Panc1 (cell line): ENCODE measurements around the gene DLG5. TPM values are rescaled to one million over a fixed set of nuclear protein-coding genes. Genes with fewer than 3 reads are reported as not detected.
A peak's percentile ranks its signal among the peaks of the same experiment; 100 is the strongest.

Experiments used
- ATAC-seq: fragments of 200-7000 bp; cut with Tn5 transposase; 2 replicates; pipeline ENCODE4 v1.9.1; 2020; ENCODE audit warnings: mild to moderate bottlenecking, moderate library complexity
- BruUV-seq: library from RNA; stranded (reverse); fragments of 400-500 nt; replicated peaks from 2 replicates; lab custom pipeline; 2021; lab: Mats Ljungman, UMichigan
- CTCF ChIA-PET: fragments of 300-600 bp; sonication (Branson Sonifier 250); formaldehyde crosslinking; loops from one replicate; lab custom pipeline; 2022; ENCODE audit warnings: antibody characterized with exemption; lab: Charles Lee
- POLR2A ChIA-PET: fragments of 300-600 bp; sonication (Branson Sonifier 250); formaldehyde crosslinking; loops from one replicate; lab custom pipeline; 2022; ENCODE audit warnings: antibody characterized with exemption; lab: Charles Lee
- DNase-seq: peaks from one replicate; pipeline ENCODE4 v3.0.0-alpha.2; 2010; ENCODE audit warnings: low read depth, low spot score
- H3K27ac ChIP-seq: 2 replicates; pipeline ENCODE4 v1.5.1; 2011; ENCODE audit warnings: mild to moderate bottlenecking, low read length, inconsistent platforms
- H3K27me3 ChIP-seq: fragments of 200-500 bp; sonication (Bioruptor generic); 2 replicates; pipeline ENCODE4 v1.6.0; 2014; ENCODE audit warnings: low read length, inconsistent platforms; ENCODE audit not compliant: control insufficient read depth, insufficient read depth
- H3K36me3 ChIP-seq: fragments of 200-500 bp; sonication (Bioruptor generic); 2 replicates; pipeline ENCODE4 v1.5.1; 2014; ENCODE audit warnings: inconsistent platforms, mild to moderate bottlenecking, low read length, moderate library complexity; ENCODE audit not compliant: control insufficient read depth, insufficient read depth
- H3K4me1 ChIP-seq: 2 replicates; pipeline ENCODE4 v1.5.1; 2011; ENCODE audit warnings: inconsistent platforms, mild to moderate bottlenecking, low read length, moderate library complexity; ENCODE audit not compliant: control insufficient read depth, insufficient read depth
- H3K4me3 ChIP-seq, 2 experiments: 2 replicates each; pipeline ENCODE4 v1.5.1; 2011 to 2012; ENCODE audit warnings: low read depth in 2 of 2, low read length in 2 of 2, mild to moderate bottlenecking in 2 of 2, inconsistent platforms in 1 of 2, moderate library complexity in 1 of 2
- H3K9me3 ChIP-seq: fragments of 200-500 bp; sonication (Bioruptor generic); 2 replicates; pipeline ENCODE4 v1.5.1; 2014; ENCODE audit warnings: low read depth, mild to moderate bottlenecking, inconsistent platforms, low read length, moderate library complexity; ENCODE audit not compliant: control insufficient read depth, insufficient read depth
- POLR2AphosphoS5 ChIP-seq: IDR thresholded peaks from 2 replicates; pipeline ENCODE4 v1.6.1; 2012; ENCODE audit warnings: mild to moderate bottlenecking, low read depth, low read length, moderate library complexity
- SIN3A ChIP-seq: IDR thresholded peaks from 2 replicates; pipeline ENCODE4 v1.6.1; 2012; ENCODE audit warnings: low read depth, mild to moderate bottlenecking, low read length, moderate library complexity, borderline replicate concordance; ENCODE audit not compliant: insufficient read depth
- TCF7L2 ChIP-seq: IDR thresholded peaks from 2 replicates; pipeline ENCODE4 v1.6.1; 2011; ENCODE audit warnings: mild to moderate bottlenecking, low read depth, low read length, inconsistent platforms
- in situ Hi-C: cut with HindIII; loops from 2 replicates; pipeline ENCODE4 v1.10.0; 2016; ENCODE audit warnings: low sequenced_read_pairs, low pct_unique_long_range_greater_than_20kb
- intact Hi-C: fragments of 100-400 bp; cut with micrococcal nuclease; formaldehyde crosslinking; loops from one replicate; pipeline ENCODE4 v1.10.0; 2022; ENCODE audit not compliant: unreplicated experiment
- total RNA-seq: library from RNA; stranded (reverse); gene quantifications from one replicate; pipeline ENCODE4 v1.2.1, GENCODE V29; 2021; ENCODE audit not compliant: unreplicated experiment
- TF ChIP-seq, protein P1 (sequence below), 2 experiments: IDR thresholded peaks; 2 replicates each; pipeline ENCODE4 v1.6.1; 2011 to 2012; ENCODE audit warnings: low read depth in 2 of 2, control low read depth in 1 of 2, low read length in 1 of 2, mild to moderate bottlenecking in 1 of 2, moderate library complexity in 1 of 2; ENCODE audit not compliant: insufficient read depth in 1 of 2
- TF ChIP-seq, protein P2 (sequence below): fragments of 450-650 bp; IDR thresholded peaks from 2 replicates; pipeline ENCODE4 v1.5.1; 2017; ENCODE audit warnings: mild to moderate bottlenecking

The DLG5 gene
- total RNA-seq, 1 experiment from 2014 or later = 85.6 TPM

DNA sequence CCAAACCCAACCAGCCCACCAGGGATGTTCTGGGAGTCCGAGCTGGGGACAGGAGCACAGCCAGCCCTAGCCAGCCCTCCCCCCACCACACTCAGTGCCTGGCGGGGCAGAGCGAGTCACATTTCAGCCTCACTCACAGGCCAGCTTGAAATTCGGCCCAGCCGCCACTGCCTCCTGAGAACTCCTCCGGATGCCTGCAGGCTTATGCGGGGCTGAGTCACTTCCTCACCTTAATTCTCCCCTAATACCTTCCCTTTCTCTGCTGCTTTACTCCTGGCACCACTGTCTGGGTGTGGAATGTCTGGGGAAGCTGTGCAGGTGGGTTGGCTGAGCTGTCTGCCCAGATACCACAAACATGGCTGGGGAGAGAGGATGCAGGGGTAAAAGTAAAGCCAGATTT, 22.6 kb upstream of the DLG5 start:
- Histone ChIP-seq H3K36me3 (no peaks in the 10 kb centered on the region), H3K27ac (peak overlapping the region; percentile 80), H3K27me3 (no peaks in the 10 kb centered on the region), H3K4me3 (peak overlapping the region in 1 of 2 experiments; percentile 10; a peak in 1 of 4 replicates), H3K9me3 (no peaks in the 10 kb centered on the region), H3K4me1 (peaks cover 23% of the 10 kb centered on the region)
- CTCF ChIA-PET = no interaction called here
- TF ChIP-seq, protein P1, sequence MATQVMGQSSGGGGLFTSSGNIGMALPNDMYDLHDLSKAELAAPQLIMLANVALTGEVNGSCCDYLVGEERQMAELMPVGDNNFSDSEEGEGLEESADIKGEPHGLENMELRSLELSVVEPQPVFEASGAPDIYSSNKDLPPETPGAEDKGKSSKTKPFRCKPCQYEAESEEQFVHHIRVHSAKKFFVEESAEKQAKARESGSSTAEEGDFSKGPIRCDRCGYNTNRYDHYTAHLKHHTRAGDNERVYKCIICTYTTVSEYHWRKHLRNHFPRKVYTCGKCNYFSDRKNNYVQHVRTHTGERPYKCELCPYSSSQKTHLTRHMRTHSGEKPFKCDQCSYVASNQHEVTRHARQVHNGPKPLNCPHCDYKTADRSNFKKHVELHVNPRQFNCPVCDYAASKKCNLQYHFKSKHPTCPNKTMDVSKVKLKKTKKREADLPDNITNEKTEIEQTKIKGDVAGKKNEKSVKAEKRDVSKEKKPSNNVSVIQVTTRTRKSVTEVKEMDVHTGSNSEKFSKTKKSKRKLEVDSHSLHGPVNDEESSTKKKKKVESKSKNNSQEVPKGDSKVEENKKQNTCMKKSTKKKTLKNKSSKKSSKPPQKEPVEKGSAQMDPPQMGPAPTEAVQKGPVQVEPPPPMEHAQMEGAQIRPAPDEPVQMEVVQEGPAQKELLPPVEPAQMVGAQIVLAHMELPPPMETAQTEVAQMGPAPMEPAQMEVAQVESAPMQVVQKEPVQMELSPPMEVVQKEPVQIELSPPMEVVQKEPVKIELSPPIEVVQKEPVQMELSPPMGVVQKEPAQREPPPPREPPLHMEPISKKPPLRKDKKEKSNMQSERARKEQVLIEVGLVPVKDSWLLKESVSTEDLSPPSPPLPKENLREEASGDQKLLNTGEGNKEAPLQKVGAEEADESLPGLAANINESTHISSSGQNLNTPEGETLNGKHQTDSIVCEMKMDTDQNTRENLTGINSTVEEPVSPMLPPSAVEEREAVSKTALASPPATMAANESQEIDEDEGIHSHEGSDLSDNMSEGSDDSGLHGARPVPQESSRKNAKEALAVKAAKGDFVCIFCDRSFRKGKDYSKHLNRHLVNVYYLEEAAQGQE (IDR thresholded peaks at IDR 0.05; ENCODE audit: insufficient read depth in 1 of 2, low read depth in 2 of 2, low read length in 1 of 2) = no peak
- peak; percentile 51; the same call in 1 of the 2 replicates for TF ChIP-seq POLR2AphosphoS5
- intact Hi-C loops = no loop called here
- in situ Hi-C loops = no loop called here
- peak; percentile 73 for DNase-seq
- POLR2A ChIA-PET = interaction anchor here (0.5 kb wide), 1 partner anchor 38 kb away, joined by 8 read pairs; no protein-coding TSS in a partner anchor
- ATAC-seq = peak; percentile 97
- no TSS peak for BruUV-seq

DNA sequence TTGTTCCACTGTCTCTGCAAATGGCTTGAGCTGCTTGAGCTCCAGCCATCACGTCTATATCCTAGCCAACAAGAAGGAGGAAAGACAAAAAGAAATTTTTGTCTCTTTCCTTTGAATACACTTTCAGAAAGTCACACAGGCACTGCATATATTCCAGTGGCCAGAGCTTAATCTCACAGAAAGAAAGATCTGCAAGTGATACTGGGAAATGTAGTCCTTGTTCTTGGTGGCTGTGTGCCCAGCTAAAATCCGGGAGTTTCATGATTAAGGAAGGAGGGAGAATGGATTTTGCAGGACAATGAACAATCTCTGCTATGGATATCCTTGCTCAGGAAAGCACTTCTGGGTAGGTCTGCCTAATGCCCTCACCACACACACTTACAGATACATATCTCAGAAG, 19.5 kb upstream of the DLG5 start:
- DNase-seq (no peak), ATAC-seq (0 out of 2 replicates have a peak, but pooled peaks have one; percentile 14)
- no TSS peak for BruUV-seq
- H3K27me3 ChIP-seq = no peaks in the 10 kb centered on the region
- no peak overlapping the region for H3K27ac ChIP-seq
- H3K9me3 ChIP-seq = no peaks in the 10 kb centered on the region
- intact Hi-C loops = no loop called here
- peaks cover 35% of the 10 kb centered on the region for H3K4me1 ChIP-seq
- in situ Hi-C loops = no loop called here
- ChIA-PET POLR2A (no interaction called here), CTCF (interaction anchor here (1.0 kb wide), 1 partner anchor 99 kb away, joined by 3 read pairs; no protein-coding TSS in a partner anchor)
- TF ChIP-seq, protein P1 (IDR thresholded peaks at IDR 0.05; ENCODE audit: insufficient read depth in 1 of 2, low read depth in 2 of 2, low read length in 1 of 2) = no peak
- TF ChIP-seq TCF7L2 = no peak
- no peaks in the 10 kb centered on the region for H3K36me3 ChIP-seq
- no peak overlapping the region for H3K4me3 ChIP-seq

DNA sequence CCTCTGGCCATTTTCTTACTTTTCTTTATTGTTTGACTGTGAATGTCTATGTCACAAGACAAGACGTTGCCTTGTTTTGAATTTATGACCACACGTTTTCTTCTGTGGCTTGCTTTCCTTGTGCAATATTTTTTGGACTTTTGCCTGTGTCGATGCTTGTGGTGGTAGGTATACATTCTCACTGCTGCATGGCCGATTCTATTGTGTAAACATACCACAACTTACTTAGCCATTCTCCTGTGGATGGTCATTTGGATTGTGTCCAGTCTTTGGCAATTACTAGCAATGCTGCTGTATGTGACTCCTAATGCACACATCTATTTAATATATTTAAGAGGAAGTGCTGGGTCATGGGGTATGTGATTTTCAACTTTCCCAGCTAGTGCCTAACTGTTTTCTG, 18.0 kb upstream of the DLG5 start:
- H3K9me3 ChIP-seq = no peaks in the 10 kb centered on the region
- in situ Hi-C loops = no loop called here
- ATAC-seq (no peak), DNase-seq (peak; percentile 43)
- no peaks in the 10 kb centered on the region for H3K27me3 ChIP-seq
- TF ChIP-seq TCF7L2 = no peak
- TF ChIP-seq, protein P2, sequence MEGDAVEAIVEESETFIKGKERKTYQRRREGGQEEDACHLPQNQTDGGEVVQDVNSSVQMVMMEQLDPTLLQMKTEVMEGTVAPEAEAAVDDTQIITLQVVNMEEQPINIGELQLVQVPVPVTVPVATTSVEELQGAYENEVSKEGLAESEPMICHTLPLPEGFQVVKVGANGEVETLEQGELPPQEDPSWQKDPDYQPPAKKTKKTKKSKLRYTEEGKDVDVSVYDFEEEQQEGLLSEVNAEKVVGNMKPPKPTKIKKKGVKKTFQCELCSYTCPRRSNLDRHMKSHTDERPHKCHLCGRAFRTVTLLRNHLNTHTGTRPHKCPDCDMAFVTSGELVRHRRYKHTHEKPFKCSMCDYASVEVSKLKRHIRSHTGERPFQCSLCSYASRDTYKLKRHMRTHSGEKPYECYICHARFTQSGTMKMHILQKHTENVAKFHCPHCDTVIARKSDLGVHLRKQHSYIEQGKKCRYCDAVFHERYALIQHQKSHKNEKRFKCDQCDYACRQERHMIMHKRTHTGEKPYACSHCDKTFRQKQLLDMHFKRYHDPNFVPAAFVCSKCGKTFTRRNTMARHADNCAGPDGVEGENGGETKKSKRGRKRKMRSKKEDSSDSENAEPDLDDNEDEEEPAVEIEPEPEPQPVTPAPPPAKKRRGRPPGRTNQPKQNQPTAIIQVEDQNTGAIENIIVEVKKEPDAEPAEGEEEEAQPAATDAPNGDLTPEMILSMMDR = no peak
- TF ChIP-seq, protein P1 (IDR thresholded peaks at IDR 0.05; ENCODE audit: insufficient read depth in 1 of 2, low read depth in 2 of 2, low read length in 1 of 2) = no peak
- no peak for TF ChIP-seq POLR2AphosphoS5
- no peak for TF ChIP-seq SIN3A
- peak overlapping the region; percentile 18; the same call in 1 of the 2 replicates for H3K27ac ChIP-seq
- H3K36me3 ChIP-seq = no peaks in the 10 kb centered on the region
- H3K4me3 ChIP-seq = no peak overlapping the region
- ChIA-PET CTCF (no interaction called here), POLR2A (no interaction called here)
- intact Hi-C loops = no loop called here
- BruUV-seq = no TSS peak
- peaks cover 43% of the 10 kb centered on the region for H3K4me1 ChIP-seq
